ENCODE measurements around the gene NALCN.

Gene NALCN

GRCh38 chr13:101412076-101412475, 4.2 kb downstream of the NALCN start:
- no peak for DNase-seq

DNA sequence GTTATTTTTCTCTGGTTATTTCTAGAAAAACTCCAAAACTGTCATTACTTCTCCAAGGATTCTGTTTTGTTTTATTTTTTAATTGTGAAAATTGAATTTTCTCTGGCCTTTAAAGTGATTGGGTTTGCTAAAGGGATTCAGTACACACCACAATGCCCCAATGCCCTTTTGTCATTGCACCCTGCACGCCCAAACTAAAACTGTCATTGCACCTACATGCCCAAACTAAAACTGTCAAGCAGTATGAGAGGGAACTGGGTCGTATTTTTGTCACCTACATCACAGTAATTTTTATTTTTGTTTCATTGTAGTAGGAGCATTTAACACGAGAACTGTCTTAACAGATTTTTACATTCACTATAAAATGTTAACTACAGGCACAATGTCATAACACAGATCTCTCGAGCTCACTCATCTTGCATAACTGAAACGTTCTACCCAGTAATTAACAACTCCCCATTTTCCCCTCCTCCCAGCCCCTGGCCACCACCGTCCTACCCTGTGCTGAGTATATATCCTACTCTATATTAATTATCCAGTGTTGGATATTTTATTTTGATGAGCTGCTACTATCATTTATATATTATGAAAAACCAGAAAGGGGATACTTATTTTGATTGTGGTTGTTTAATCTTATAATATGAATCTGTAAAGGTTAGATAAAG, 7.2 kb downstream of the NALCN start:
- DNase-seq: no peak

GRCh38 chr13:101408154-101408553, 8.2 kb downstream of the NALCN start:
- DNase-seq: no peak

GRCh38 chr13:101406791-101407190, 9.5 kb downstream of the NALCN start:
- no peak for DNase-seq

GRCh38 chr13:101401196-101401595, 15.1 kb downstream of the NALCN start:
- DNase-seq: no peak

DNA sequence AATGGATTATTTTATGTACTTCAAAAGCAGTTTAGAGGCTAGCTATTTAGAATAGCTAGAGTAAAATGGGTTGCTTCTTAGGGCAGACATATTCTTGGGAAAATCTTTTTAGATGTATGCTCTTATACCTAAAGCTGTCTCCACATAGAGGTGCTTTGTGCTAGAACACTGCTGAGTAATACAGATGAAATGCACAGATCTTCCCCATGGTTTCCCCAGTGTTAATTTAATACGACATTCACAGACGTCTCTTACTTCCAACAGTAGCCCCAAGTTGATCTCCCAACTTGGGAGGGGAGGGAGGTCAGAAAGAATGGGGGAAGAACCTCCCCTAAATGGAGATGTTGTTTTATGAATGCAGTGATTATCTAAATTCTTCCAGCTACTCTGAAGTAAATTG, 16.9 kb downstream of the NALCN start:
- no peak for DNase-seq

GRCh38 chr13:101398920-101399319, 17.4 kb downstream of the NALCN start:
- DNase-seq: no peak

DNA sequence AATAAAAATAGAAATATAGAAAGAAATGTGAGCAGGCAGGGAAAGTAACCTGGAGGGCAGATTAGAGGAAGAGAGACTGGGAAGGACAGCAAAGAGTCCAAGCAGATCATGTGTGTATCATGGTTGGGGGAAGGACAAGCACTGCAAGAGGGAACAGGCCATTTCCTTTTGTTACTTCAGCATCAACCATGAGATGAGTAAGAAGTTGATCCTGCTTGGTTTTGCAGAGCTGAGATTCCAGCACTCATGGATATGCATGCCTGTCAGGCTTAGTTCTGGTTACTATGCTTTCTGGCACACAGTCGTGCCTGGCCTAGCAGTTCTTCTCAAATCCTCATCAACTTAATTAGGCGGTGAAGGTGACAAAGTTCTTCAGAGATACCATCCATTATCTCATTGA, 18.1 kb downstream of the NALCN start:
- no peak for DNase-seq

- DNase-seq: no peak
Observed at GRCh38 chr13:101397742-101398141, 18.6 kb downstream of the NALCN start.

GRCh38 chr13:101394605-101395004, 21.7 kb downstream of the NALCN start:
- no peak for DNase-seq

- DNase-seq: no peak
Observed at GRCh38 chr13:101393140-101393539, 23.2 kb downstream of the NALCN start.

GRCh38 chr13:101390461-101390860, 25.8 kb downstream of the NALCN start:
- DNase-seq: no peak

DNA sequence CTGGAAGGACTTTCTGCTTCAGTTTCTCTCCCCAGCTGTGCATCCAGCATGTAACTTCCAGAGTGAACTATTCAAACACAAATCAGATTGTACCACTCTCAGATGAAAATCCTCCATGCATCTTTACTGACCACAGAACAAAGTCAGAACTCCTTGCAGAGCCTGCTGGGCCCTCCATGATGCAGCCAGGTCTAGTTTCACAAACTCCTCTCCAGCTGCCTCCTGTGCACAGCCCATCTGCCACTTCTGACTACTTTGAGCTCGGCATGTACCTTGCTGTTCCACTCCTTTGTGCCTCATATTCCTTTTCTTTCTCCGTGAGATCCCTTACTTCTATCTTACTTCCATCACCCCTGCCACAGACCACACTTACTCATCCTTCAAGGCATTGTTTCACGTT, 31.4 kb downstream of the NALCN start:
- DNase-seq: no peak

DNA sequence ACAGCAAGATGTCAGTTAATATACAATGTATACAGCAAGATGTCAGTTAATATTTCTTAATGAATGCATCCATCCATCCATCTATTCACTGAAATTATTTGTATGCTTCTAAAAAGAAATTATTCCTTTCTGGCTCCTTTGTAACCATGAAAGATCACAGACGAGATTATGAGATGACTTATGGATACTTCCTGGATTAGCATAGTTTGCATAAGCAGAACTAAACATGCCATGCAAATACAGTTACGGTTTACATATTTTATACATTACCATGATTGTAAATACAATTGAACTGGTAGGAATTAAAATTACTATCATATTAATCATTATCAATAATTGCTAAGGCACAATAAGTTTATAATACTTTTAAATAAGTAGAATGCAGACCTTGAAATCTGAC, 32.7 kb downstream of the NALCN start:
- no peak for DNase-seq

DNA sequence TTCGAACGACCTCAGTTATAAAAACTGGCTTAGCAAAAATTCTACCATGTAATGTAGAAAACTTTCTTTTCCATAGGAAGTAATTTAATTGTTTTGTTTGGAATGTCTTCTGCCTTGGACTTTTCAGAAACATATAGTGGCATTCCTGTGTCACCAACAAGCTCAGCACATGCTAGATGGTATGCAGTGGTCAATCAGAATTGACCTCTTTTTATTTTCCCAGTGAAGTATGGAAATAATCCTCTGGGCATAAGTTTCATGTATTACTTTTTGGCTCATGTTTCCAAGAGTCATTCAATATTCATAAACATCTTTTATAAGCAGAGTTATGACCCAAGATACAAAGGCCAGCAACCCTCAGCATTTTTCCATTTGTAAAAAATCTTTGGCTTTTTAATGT, 33.6 kb downstream of the NALCN start:
- no peak for DNase-seq

DNA sequence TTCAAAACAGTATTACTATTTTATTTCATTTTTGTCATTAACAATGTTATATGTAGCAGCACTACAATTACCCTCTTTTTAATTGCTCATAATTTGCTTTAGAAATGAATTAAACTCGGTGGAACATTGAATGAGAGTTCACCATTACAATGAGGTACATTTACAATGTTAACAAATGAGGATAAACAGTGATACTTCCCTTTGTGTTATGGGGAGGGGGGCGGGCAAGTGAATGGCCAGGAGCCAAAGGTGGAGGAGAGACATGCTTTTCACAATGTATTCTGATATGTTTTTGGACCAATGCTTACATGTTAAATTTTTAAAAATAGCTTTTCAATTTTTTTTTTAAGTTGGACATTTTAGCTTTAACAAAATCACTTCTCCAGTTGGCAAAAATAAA, 34.2 kb downstream of the NALCN start:
- DNase-seq: no peak

GRCh38 chr13:101360525-101360924, 55.8 kb downstream of the NALCN start:
- DNase-seq: no peak

DNA sequence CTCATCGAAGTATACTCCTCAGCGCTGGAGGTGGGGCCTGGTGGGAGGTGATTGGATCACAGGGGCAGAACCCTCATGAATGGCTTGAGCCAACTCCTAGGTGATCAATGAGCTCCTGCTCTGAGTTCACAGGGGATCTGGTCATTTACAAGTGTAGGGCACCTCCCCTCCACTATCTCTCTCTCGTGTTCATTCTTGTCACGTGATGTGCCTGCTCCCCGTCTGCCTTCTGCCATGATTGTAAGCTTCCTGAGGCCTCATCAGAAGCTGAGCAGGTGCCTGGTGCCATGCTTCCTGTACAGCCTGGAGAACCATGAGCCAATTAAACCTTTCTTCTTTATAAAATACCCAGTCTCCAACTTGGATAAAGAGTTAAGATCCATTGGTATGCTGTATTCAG, 61.4 kb downstream of the NALCN start:
- DNase-seq: no peak

DNA sequence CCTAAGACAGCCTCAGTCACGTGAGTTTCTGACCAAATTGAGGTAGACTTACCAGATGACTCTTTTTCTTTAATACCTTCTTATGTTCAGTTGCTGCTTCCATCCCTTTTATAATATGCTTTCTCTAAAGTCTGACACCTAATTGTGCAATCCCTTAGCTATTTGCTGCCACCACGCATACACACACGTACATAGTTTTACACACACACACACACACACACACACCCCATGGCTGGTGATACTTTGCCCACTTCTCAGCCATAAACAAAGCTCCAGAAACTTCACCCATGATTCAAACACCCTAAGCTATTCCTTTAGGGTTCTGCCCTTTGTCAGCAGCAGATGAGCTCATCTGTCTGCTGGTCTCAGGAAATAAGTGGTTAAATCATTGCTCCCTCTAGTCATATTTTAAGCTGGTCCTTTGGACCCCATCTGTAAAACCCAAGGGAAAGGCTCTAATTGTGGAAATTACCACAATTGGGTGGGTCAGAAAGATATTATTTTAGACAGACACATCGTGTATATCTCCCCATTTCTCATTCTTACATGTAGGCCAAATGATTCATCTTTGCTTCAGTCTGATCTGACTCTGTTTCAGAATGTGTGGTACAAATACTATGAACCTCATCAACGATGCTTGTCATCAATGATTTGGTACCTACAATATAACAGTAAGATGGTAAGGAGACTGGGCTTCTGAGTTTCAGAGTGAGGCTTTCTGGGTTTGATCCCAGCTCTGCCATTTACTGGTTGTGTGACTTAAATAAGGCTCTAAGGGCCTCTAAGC, 69.2 kb downstream of the NALCN start:
- DNase-seq: no peak

DNA sequence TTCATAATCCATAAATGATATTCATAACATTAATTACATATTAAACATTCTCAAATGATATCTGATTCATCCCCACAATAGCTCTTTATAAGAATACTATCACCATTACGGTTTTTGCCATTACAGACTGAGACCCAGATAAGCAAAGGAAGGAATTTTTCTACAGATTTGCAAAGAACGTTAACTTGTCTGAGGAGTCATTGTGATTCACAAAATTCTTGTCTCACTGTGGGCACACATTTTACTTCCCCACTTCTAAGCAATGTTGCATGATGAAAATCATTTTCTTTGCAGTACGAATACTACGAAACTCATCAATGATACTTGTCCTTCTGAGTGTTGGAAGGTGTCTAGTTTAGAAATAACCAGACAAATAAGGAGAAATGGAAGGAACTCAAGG, 70.1 kb downstream of the NALCN start:
- DNase-seq: no peak

GRCh38 chr13:101343128-101343787, 73.0 kb downstream of the NALCN start:
- no peak for DNase-seq

- no peak for DNase-seq
Observed at GRCh38 chr13:101341464-101341863, 74.8 kb downstream of the NALCN start.

- DNase-seq: no peak
Observed at GRCh38 chr13:101339202-101339601, 77.1 kb downstream of the NALCN start.

GRCh38 chr13:101332583-101332982, 83.7 kb downstream of the NALCN start:
- DNase-seq: no peak
